Measurements from ENCODE around the gene COPS2.

GRCh38 chr15:49152552-49153312, 2.7 kb downstream of the COPS2 start:
- TF ChIP-seq CTCF (IDR thresholded peaks at IDR 0.05) (no peak), EP300 (IDR thresholded peaks at IDR 0.05; ENCODE audit: low read depth) (no peak), POLR2AphosphoS5 (IDR thresholded peaks at IDR 0.05) (no peak), POLR2A (IDR thresholded peaks at IDR 0.05) (no peak)
